ENCODE data around the gene KIAA2012.

Gene KIAA2012

DNA sequence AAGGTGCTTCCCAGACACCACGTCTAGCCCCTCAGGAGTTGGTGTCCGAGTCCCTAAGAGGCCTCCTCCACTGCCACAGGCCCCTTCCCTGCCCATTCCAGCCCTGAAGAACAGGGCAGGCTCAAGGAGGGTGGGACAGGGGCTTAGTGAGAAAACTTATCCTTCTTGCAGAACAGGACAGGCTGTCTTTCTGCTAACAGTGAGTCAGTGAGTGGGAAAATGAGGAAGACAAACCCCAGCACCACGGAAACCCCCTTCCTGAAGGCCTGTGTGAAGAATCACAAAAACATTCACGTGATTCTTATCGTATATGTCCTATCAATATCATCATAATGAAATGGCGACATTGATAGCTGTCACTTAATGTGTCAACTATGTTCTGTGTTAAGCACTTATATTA lies 29.6 kb upstream of the KIAA2012 start:
- DNase-seq, result no peak

DNA sequence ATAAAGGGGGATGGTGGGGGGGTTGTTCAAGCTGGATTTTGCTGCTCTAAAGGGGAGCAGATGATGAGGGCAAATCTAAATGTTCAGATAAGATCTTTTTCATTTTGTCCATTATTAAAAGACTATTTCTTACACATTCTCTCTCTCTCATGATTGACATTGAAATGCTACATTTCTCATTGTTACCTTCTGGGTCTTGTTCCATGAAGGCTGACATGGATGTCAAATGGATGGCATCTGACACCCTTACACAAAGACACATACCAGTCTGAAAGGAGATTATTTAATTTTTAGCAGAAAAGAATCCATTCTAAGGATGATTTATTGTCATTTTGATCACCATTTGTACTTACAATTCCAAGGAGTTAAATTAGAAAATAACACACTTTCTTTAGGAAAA lies 28.3 kb upstream of the KIAA2012 start:
- no peak for DNase-seq

DNA sequence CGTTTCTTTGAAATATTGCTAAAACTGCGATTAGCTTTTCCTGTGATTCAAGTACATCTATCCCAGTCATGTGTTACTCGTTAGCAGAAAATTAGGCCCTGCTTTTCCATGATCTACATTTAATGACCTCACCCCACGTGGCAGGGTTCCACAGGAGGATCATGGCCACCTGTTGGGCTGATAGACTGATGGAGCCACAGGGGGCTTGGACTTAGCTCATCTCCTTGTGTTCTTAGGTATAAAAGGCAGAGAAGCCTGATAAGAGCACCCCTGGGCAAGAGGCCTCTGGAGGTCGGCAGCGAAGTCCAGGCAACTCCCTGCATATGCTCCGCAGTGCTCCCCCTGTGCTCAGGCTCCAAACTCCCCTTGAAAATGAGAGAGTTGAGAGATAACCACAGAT lies 26.5 kb upstream of the KIAA2012 start:
- DNase-seq, result no peak

DNA sequence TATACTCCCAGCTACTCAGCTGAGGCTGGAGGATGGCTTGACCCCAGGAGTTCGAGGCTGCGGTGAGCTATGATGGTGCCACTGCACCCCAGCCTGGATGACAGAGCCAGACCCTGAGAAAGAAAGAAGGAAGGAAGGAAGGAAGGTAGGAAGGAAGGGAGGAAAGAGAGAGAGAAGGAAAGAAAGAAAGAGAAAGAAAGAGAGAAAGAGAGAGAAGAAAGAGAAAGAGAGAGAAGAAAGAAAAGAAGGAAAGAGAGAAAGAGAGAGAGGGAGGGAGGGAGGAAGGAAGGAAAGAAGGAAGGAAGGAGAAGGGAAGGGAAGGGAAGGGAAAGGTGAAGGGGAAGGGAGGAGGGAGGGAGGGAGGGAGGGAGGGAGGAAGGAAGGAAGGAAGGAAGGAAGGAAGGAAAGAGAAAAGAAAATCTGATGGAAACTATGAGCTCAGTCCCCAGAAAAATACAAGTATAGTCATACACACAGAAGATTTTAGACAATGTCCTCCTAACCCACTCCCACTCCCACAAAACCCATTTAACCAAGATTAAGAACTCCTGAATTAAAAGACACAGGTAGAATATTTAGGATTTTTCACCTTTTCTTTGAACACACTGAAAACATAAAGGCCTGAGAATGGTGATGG lies 23.8 kb upstream of the KIAA2012 start:
- DNase-seq, result no peak

DNA sequence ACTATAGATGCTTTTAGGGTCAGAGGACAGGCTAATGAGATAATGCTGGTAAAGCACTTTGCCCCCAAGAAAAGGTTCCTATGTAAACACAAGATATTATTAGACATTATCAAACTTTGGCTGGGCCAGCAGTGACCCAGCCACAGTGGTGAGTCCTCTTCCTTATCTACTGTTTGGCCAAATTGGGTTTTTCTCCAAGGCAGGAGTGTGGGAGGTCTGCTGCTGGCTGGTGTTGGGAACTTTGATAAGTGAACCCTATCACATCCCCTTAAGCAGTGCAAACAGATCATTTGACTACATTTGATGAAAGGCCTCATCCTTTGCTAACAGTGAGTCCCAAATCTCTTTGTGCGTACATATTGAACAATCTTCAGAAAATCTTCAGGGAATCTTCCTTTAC lies 23.2 kb upstream of the KIAA2012 start:
- DNase-seq, result no peak

DNA sequence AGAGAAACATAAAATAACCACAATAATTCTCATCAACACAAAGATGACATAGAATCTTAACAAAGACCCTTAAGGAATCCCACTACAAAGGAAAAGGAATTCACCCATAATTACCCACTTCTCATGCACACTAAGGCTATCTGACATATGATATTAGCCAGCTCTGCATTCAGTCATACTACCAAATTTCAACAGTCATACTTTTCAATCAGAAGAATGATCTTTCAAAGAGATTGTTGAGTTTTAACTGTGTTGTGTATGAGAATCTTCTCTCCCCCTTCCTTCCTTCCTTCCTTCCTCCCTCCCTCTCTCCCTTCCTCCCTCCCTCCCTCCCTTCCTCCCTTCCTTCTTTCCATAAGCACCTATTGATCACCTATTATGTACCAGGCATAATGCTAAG lies 22.4 kb upstream of the KIAA2012 start:
- DNase-seq, result no peak

DNA sequence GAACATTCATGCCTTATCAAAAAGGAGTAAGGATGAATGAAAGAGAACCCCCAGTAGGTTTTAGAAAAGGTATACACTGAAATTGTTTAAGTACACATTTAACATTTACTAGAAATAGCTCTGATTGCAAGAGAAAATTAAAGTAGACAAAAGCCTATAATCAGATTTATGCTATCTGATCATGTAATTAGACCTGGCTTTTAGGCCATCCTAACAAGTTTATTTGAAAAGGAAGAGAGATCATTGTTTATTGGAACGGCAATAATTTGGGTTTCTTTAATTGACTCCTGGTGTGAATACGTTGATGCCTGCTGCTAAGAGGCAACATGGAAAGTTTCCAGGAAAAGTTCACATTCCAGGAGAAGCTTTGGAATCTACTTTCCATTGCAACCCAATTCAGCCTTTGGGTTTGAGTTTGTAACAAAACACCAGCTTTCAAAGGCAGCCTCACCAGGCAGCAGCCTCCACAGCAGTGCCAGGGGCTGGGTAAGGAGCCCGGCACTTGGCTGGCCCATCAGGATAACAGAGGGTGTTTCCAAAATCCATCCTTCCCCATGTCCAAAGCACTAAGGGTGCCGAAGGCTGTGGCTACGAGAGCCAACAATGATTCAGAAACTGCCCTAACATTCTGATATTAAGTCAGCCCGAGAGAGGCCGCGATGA lies 21.4 kb upstream of the KIAA2012 start:
- no peak for DNase-seq

DNA sequence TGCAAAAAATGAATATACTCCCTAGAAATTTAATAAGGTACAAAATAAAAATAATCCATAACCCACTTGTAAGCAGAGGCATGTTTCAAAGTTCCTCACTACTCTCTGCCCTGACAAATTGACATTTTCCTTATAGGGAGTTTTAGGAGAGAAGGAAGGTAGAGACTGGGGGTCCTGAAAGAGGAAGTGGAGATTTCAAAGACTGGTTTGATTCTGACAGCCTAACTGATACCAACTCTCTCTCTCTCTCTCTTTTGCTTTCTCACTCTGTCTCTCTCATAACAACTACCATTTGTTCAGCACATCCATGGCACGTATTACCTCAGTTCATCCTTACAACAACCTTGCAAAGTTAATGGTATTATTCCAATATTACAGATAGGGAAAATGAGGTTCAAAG lies 20.8 kb upstream of the KIAA2012 start:
- no peak for DNase-seq

DNA sequence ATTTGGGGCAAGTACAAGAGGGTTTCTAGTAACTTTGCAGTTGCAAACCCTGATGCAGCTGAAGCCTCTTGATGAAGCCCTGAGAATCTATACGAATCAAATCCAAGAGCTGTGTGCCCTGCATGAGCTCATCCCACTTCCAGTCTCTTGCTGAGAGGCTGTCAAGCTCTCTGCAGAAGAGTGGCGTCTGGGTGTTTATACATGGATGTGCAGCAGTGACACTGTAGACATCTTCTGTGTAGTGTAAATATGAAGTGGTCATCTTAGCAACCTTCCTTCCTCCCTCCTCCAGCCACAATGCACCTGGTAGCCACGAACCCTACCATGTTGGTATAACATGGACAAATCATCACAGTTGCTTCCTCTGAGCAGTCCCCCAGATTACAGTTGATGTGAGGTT lies 18.4 kb upstream of the KIAA2012 start:
- DNase-seq, result no peak

DNA sequence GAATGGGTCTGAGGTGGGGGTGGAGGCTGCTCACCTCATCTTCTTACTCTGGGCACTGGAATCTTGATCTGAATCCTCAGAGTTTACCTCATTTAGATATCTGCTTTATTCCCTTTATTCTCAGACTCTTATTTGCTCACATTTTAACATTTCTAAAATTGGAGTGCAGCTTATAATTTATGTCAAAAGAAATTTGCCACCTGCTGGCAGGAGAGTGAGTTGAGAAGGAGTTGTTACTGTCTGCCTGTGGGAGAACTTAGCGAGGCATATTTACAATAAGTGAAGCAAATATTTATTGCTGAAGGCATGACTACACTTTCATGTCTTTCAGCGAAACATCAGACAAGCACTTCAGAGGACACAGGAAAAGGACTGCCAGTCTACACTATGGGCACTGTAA lies 16.4 kb upstream of the KIAA2012 start:
- DNase-seq, result no peak

DNA sequence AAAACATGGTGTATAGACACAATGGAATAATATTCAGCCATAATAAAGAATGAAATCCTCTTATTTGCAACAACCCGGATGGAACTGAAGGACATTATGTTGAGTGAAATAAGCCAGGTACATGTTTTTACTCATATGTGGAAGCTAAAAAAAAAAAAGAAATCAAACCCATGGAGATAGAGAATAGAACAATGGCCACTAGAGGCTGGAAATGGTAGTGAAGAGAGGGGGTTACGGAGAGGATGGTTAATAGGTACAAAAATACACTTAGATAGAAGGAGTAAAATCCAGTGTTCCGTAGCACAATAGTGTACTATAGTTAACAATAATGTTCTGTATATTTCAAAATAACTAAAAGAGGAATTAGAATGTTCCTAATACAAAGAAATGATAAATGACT lies 12.8 kb upstream of the KIAA2012 start:
- no peak for DNase-seq

DNA sequence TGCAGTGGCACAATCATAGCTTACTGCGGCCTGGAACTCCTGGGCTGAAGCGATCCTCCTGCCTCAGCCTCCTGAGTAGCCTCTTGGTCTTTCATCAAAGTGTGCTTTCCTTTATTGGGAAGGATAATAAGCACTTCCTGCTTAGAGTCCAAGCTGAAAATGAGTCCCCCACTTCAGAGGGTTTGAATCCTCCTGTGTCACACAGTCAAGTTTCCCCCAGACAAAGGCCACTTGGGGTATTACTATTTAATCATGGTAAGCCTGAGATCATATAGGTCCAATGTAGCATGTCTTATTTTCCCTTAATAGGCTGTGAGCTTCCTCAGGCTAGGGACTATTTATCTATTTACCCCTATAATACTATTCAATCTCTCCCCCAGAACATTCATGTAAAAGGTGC lies 11.4 kb upstream of the KIAA2012 start:
- no peak for DNase-seq

DNA sequence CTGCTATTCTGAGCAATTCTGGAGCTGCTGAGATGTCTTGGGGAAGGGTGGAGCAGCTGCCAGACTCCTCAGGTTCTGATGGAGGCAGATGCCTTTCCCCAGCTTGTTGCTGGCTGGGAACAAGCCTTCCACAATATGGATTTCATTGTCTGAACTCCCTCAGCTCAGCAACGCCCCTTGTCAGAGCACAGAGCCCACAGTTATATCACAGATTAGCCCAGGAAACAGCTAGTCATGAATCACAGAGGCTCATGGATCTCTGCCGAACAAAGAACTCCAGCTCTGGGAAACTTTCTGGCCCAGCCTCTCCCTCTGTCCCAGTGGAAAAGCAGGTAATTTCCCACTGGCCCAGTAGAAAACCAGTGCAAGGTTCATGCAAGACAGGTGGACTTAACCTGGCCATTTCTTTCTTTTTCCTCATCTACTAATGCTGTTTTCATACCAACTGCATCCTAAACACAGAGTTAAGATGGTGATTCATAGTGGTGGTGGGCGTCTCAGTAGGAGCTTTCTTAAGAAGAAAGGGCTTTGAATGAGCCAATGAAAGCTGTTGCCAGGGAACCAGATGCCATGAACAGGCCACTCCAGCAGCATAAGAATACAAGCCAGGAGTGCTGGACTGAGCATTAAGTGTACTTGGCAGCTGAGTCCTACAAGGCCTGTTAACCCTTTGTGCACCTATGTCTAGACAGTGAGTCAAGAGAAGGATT lies 8.7 kb upstream of the KIAA2012 start:
- no peak for DNase-seq

DNA sequence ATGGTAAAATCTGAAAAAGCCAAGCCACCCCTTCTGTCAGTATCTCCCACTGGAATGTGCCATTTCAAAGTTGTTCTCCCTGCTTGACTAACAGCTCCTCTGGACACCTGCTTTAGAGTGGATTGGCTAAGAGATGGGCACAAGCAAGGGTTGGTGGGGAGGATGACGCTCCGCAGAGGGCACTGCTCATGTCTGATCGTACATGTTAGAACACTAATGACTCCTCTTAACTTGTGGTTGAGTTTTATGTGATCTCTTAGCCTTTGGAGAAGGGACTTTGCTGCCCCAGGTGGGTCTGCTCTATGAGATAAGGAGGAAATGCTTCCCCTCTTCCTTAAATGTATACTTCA lies 8.2 kb upstream of the KIAA2012 start:
- DNase-seq, result no peak

DNA sequence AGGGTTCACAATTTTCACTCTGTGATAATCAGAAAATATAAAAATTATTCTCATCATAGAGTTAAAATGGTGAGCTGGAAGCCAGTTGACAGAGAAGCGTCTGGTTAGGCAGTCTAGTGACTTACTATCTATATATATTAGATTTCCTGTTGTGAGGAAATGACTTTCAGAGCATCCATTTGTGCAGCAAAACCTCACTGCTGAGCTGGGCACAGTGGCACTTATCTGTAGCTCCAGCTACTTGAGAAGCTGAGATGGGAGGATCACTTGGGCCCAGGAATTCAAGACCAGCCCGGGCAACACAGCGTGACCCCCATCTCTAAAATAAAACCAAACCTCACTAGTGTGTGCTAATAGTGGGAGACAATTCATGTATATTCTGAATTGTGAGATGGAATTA lies 7.2 kb upstream of the KIAA2012 start:
- no peak for DNase-seq

DNA sequence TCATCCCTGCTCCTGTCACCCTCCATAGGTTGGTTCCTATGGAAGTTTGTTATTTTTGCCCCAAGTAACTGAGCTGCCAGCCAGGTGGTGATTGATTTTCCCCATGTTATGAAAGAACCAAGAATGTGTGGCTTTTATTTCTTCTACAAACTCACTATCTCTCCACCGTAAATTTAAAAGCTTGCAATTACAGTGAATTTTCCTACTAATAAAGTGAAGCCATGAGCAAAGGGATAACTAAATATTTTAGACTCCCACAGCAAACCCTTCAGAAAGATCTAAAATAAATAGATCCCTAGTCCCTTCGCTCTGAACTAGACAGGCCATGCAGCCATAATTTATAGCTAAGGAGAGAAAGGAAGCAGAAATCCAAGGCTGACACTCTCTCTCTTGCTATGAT lies 6.2 kb upstream of the KIAA2012 start:
- no peak for DNase-seq

DNA sequence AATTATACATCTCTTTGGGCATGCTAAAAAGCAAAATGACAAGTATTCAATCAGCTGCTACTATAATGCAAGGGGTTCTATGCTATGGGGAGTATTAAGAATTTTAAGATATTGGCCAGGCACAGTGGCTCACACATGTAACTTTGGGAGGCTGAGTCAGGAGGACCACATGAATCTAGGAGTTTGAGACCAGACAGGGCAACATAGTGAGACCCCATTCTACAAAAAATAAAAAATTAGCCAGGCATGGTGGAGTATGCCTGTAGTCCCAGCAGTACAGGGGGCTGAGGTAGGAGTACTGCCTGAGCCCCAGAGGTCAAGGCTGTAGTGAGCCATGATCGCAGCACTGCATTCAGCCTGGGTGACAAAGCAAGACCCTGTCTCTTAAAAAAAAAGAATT lies 5.5 kb upstream of the KIAA2012 start:
- no peak for DNase-seq

DNA sequence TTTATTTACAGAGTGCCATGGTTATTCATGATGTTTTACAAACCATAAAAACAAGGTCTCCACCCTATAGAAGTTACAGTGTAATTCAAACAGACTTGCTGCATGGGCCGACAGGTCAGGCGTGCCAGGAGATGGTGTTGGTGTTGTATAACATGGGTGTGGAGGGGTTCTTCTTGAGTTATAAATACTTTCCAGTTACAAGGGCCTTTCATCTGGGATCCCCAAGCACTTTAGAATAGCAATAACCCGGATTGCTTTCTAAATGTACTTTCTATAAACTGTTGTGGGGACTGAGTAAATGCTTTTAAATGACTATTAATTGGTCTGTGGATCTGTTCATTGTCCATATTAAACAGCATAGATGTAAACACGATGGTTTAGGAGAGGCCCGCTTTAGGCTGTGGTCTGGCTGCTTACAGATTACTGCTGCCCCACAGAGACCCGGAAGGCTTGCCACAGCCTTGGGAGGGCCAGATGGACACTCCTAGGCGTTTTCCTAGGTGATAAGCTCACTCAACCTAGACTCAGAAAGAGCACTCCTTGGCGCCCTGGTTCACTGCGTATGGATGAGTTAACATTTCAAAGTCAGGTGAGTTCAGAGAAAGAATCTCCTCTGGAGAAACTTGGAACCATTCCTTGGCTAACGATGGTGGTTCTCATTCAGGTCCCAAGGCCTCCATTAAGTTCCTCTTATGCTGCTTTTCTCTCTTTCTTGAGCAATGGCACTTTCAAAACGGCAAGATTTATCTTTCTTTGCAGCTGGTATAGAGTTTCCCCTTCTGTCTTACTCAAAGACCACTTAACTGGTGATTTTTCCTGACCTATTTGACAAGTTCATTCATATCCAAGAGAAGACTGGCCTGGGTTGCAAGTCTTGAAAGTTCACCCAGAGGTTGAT lies 3.6 kb upstream of the KIAA2012 start:
- DNase-seq, result no peak

DNA sequence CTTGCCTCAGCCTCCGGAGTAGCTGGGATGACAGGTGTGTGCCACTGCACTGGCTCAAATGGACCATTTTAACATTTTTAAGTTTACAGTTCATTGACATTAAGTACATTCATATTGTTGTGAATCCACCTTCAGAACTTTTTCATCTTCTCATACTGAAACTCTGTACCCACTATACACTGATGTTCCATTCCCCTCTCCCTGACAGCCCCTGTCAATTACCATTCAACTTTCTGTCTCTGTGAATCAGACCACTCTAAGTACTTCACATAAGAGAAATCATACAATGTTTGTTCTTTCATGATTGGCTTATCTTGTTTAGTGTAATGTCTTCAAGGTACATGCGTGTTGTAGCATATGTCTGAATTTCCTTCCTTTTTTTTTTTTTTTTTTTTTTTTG lies 1.9 kb upstream of the KIAA2012 start:
- no peak for DNase-seq

DNA sequence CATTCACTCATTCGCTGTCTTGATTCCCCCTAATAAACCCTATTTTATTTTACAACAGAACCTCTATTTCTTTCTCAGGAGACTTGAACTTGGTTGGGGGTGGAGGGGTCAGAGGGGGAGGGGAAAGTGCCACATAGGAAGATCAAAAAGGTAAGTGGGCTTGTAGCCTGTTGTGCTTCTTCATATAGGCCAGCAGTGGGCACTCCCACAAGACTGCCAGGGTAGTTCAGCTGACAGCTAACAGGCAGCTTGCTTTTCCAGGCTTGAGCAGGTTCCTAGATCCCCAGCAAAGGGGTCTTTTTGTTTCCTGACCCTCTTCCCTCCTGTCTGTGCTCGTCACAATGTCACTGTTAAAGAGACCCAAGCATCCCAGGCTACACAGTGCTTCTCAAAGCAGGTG lies 829 bp upstream of the KIAA2012 start:
- no peak for DNase-seq

DNA sequence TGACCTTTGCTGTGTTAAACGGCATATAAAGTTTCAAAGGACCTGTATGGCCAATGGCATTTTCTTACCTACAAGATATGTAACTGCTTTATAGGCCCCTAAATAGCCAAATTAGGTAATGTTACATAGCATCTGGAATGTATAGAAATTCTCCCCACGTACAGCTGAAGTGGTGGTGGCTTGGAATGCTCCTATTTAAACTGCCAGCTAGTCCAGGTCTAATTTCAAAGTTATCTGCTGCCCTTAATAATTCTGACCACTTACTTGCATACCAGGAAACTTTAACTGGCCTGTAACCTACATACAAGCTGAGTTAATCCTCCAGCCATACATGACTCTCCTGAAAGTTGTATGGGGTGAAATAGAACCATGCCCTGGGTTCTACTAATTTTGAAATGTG lies 1.3 kb downstream of the KIAA2012 start:
- no peak for DNase-seq

DNA sequence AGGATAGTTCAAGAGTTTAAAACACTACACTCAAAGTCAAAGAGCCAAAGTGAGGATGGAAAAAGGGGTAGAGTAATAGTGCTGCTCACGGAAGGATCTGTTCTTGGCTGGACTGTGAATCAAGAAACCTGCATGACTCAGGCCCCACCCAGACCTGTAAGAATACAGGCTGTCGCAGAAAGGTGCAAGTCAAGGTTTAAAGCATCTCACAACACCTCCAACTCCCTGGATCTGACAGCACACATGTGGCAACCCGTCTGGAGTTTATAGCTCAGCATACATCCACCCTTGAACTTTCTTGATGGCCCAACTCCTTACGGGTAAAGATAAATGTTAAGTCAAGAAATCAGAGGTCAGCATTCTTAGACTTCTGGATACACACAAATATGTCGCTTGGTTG lies 6.3 kb downstream of the KIAA2012 start:
- no peak for DNase-seq

DNA sequence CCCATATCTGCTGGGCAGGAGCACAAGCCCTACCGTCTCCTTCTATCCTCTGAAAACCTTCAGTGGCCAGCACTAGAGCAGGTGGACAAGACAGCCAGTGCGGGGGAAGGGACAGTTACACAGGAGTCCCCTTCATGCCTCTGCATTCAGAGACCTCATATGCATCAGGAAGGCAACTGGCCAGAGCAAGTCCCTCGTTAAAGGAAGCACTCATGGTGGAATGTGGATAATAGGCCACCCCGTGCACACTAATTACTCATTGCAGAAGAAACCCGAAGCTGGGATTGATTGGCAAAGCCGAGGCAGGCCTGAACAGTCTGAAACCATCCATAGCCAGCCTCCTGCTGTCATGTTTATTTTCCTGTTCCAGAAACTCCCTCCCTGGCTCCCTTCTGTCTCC lies 11.2 kb downstream of the KIAA2012 start:
- DNase-seq, result no peak

DNA sequence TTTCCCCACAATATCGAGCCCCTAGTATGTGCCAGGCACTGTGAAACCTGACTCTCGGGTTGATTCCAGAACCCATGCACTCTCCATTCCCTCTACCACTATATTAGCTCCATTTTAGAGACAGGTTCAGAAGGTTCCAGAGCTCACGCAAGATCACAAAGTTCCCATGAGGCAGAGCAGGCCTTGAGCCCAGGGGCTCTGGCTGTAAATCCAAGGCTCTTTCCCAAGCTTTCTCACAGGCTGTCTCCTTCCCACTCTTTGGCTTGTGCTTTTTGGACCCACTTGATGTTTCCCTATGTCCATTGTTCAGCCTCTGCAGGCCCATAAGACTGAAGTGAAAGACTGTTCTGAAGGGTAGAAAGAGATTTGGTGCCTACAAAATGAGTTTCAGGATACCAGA lies 15.7 kb downstream of the KIAA2012 start:
- no peak for DNase-seq

Data from CD4-positive, alpha-beta T cell treated with Interleukin-17A for 1 hour (primary cell).